Right lobe of liver (tissue), 6 donors: ENCODE measurements around the gene RMND1. TPM values are rescaled to one million over a fixed set of nuclear protein-coding genes. Genes with fewer than 3 reads are reported as not detected.

Experiments used
- ATAC-seq, 4 donors: fragments of 200-7000 bp; cut with Tn5 transposase; one replicate each; pipeline ENCODE4 v1.9.1; 2020; ENCODE audit warnings: mild to moderate bottlenecking in 4 of 4, moderate library complexity in 4 of 4
- DNase-seq, 3 donors: peaks; one replicate each; pipeline ENCODE4 v3.0.0-alpha.2; 2020
- H3K27ac ChIP-seq, 3 donors: fragments of 200-600 bp; one replicate each; pipeline ENCODE4 v1.8.0; 2022
- H3K27me3 ChIP-seq, 2 donors: fragments of 200-600 bp; one replicate each; pipeline ENCODE4 v1.8.0; 2022
- H3K36me3 ChIP-seq, 4 donors: fragments of 200-600 bp; sonication (generic) in 1 of 4; one replicate each; pipeline versions ENCODE4 v1.5.1 to v1.8.0; 2017 to 2022; ENCODE audit warnings: control low read depth in 1 of 4
- H3K4me1 ChIP-seq, 4 donors: fragments of 200-600 bp; sonication (generic) in 1 of 4; one replicate each; pipeline versions ENCODE4 v1.5.1 to v1.8.0; 2017 to 2022; ENCODE audit warnings: control low read depth in 1 of 4
- H3K4me3 ChIP-seq, 3 donors: fragments of 200-600 bp; one replicate each; pipeline ENCODE4 v1.8.0; 2022
- H3K9me3 ChIP-seq, 4 donors: fragments of 200-600 bp; sonication (generic) in 1 of 4; one replicate each; pipeline versions ENCODE4 v1.5.1 to v1.8.0; 2017 to 2022; ENCODE audit warnings: control low read depth in 1 of 4
- CTCF ChIP-seq, 4 donors: fragments of 200-600 bp in 3 of 4; fragments of 450-650 bp in 1 of 4; IDR thresholded peaks; one replicate each; pipeline versions ENCODE4 v1.5.1 to v1.8.0; 2016 to 2022; ENCODE audit warnings: antibody characterized with exemption in 4 of 4, mild to moderate bottlenecking in 2 of 4
- POLR2A ChIP-seq: fragments of 450-650 bp; IDR thresholded peaks from one replicate; pipeline ENCODE4 v1.6.1; 2017; ENCODE audit warnings: antibody characterized with exemption, mild to moderate bottlenecking
- WGBS: methylation state at CpG from one replicate; pipeline ENCODE4 v1.1.6; 2018; ENCODE audit warnings: low coverage, low lambda C conversion rate; ENCODE audit not compliant: insufficient coverage; ENCODE audit errors: missing lambda C conversion rate; 5-methylcytosine and 5-hydroxymethylcytosine counted together
- intact Hi-C, 2 donors: fragments of 100-400 bp; cut with DNase I; formaldehyde crosslinking; loops; one replicate each; pipeline versions ENCODE4 v1.11.2 to v1.14.1; 2022
- total RNA-seq, 6 experiments: library from RNA; depleted of rRNA in 2 of 6; stranded (reverse); fragments of >200 nt in 2 of 6; fragmentation: NEBNext Ultra II Directional in 3 of 6; extraction: Animal tissue kit (Norgen Biotek cat#: 25700) in 3 of 6; gene quantifications; one replicate each; pipeline versions ENCODE4 v1.1.0 to v1.2.4, GENCODE V29; 2016 to 2023
- donor health status: DM: no; HTN: yes; CAD: no.
- donor health status: DM: no; HTN: no; CAD: no.
- donor health status: DM: no; HTN: no; CAD: no.
- donor health status: DM: no; HTN: yes; CAD: no.
- donor health status: DM: no; HTN: yes; CAD: no.

The RMND1 gene
- total RNA-seq, 6 experiments from 2014 or later: 13.1 to 23.4 (median 19.5) TPM

GRCh38 chr6:151390276-151390850 is 61.6 kb downstream of the RMND1 start:
- Histone ChIP-seq H3K36me3 (no peaks in the 10 kb centered on the region), H3K4me1 (peaks cover 0 to 17% (median 5%) of the 10 kb centered on the region in 4 donors), H3K27ac (peak overlapping the region; percentile 87 to 98 (median 96)), H3K4me3 (peak overlapping the region; percentile 85 to 96 (median 91)), H3K9me3 (no peaks in the 10 kb centered on the region), H3K27me3 (no peaks in the 10 kb centered on the region)
- intact Hi-C loops: no loop called here
- ATAC-seq (peak; percentile 79 to 92 (median 86)), DNase-seq (peak; percentile 98 to 99 (median 99))
- TF ChIP-seq POLR2A: no peak
- peak in 1 of 4 donors; percentile 3 for TF ChIP-seq CTCF (IDR thresholded peaks at IDR 0.05)
- WGBS: no CpG with 5 or more reads among the region's 79 CpGs

GRCh38 chr6:151389618-151390275 is 62.2 kb downstream of the RMND1 start:
- DNase-seq: peak in 2 of 3 donors; percentile 52 to 63
- H3K4me3 ChIP-seq: peak overlapping the region; percentile 72 to 96 (median 85)
- H3K4me1 ChIP-seq: peaks cover 0 to 23% (median 8%) of the 10 kb centered on the region in 4 donors
- ATAC-seq: peak; percentile 3 to 17 (median 8)
- peak overlapping the region; percentile 87 to 98 (median 96) for H3K27ac ChIP-seq
- under 1% methylated on average over 23 of the region's 54 CpGs for WGBS
- no peaks in the 10 kb centered on the region for H3K9me3 ChIP-seq
- intact Hi-C loops: no loop called here
- TF ChIP-seq POLR2A (peak; percentile 90), CTCF (IDR thresholded peaks at IDR 0.05) (no peak)
- H3K36me3 ChIP-seq: no peaks in the 10 kb centered on the region
- H3K27me3 ChIP-seq: no peaks in the 10 kb centered on the region

- H3K27ac ChIP-seq: peak overlapping the region; percentile 87 to 98 (median 96)
- no peaks in the 10 kb centered on the region for H3K36me3 ChIP-seq
- WGBS: 13% methylated on average over 12 of the region's 12 CpGs
- peaks cover 0 to 25% (median 9%) of the 10 kb centered on the region in 4 donors for H3K4me1 ChIP-seq
- H3K9me3 ChIP-seq: no peaks in the 10 kb centered on the region
- DNase-seq (no peak), ATAC-seq (no peak)
- H3K4me3 ChIP-seq: peak overlapping the region; percentile 72 to 96 (median 85)
- TF ChIP-seq POLR2A (no peak), CTCF (IDR thresholded peaks at IDR 0.05) (no peak)
- H3K27me3 ChIP-seq: no peaks in the 10 kb centered on the region
- intact Hi-C loops: no loop called here
Measured at GRCh38 chr6:151388997-151389617, 62.8 kb downstream of the RMND1 start.

GRCh38 chr6:151388236-151388635 is 63.7 kb downstream of the RMND1 start:
- H3K4me3 ChIP-seq: no peak overlapping the region
- TF ChIP-seq CTCF (IDR thresholded peaks at IDR 0.05) (no peak), POLR2A (no peak)
- H3K4me1 ChIP-seq: peaks cover 0 to 21% (median 8%) of the 10 kb centered on the region in 4 donors
- DNase-seq (no peak), ATAC-seq (no peak)
- H3K9me3 ChIP-seq: no peaks in the 10 kb centered on the region
- no peaks in the 10 kb centered on the region for H3K36me3 ChIP-seq
- H3K27me3 ChIP-seq: no peaks in the 10 kb centered on the region
- WGBS: 78% methylated on average over 1 of the region's 2 CpGs
- peak overlapping the region in 1 of 3 donors; percentile 96 for H3K27ac ChIP-seq
- intact Hi-C loops: no loop called here
